ENCODE measurements around the gene CREB1.

Gene CREB1

GRCh38 chr2:207483477-207483876, 46.3 kb upstream of the CREB1 start:
- Mint-ChIP-seq H3K36me3 (ENCODE audit: low read depth) (no peaks in the 10 kb centered on the region), H3K27me3 (ENCODE audit: low read depth) (peaks cover 8% of the 10 kb centered on the region), H3K4me1 (peaks cover 16% of the 10 kb centered on the region), H3K4me3 (no peak overlapping the region), H3K27ac (no peak overlapping the region), H3K9me3 (no peaks in the 10 kb centered on the region)
- no peak for TF ChIP-seq CTCF (IDR thresholded peaks at IDR 0.05; ENCODE audit: unreplicated experiment in 3 of 3)

GRCh38 chr2:207484444-207485391, 45.0 kb upstream of the CREB1 start:
- H3K4me3 Mint-ChIP-seq: no peak overlapping the region
- no peak for TF ChIP-seq CTCF (IDR thresholded peaks at IDR 0.05; ENCODE audit: unreplicated experiment in 3 of 3)
- peaks cover 16% of the 10 kb centered on the region for H3K4me1 Mint-ChIP-seq
- H3K36me3 Mint-ChIP-seq (ENCODE audit: low read depth): no peaks in the 10 kb centered on the region
- peaks cover 8% of the 10 kb centered on the region for H3K27me3 Mint-ChIP-seq (ENCODE audit: low read depth)
- no peaks in the 10 kb centered on the region for H3K9me3 Mint-ChIP-seq
- H3K27ac Mint-ChIP-seq: no peak overlapping the region

- Mint-ChIP-seq H3K4me3 (no peak overlapping the region), H3K36me3 (ENCODE audit: low read depth) (no peaks in the 10 kb centered on the region), H3K4me1 (peaks cover 16% of the 10 kb centered on the region), H3K27me3 (ENCODE audit: low read depth) (peaks cover 8% of the 10 kb centered on the region), H3K9me3 (no peaks in the 10 kb centered on the region), H3K27ac (no peak overlapping the region)
- no peak for TF ChIP-seq CTCF (IDR thresholded peaks at IDR 0.05; ENCODE audit: unreplicated experiment in 3 of 3)
These were observed 42.0 kb upstream of the CREB1 start for GRCh38 chr2:207487650-207488311.

- Mint-ChIP-seq H3K36me3 (ENCODE audit: low read depth) (no peaks in the 10 kb centered on the region), H3K9me3 (no peaks in the 10 kb centered on the region), H3K27me3 (ENCODE audit: low read depth) (peaks cover 4% of the 10 kb centered on the region), H3K27ac (no peak overlapping the region), H3K4me3 (no peak overlapping the region), H3K4me1 (peaks cover 5% of the 10 kb centered on the region)
- TF ChIP-seq CTCF (IDR thresholded peaks at IDR 0.05; ENCODE audit: unreplicated experiment in 3 of 3): no peak
These were observed 40.5 kb upstream of the CREB1 start for GRCh38 chr2:207489251-207489650.

- Mint-ChIP-seq H3K4me3 (no peak overlapping the region), H3K9me3 (no peaks in the 10 kb centered on the region), H3K27me3 (ENCODE audit: low read depth) (no peaks in the 10 kb centered on the region), H3K27ac (no peak overlapping the region), H3K4me1 (no peaks in the 10 kb centered on the region), H3K36me3 (ENCODE audit: low read depth) (no peaks in the 10 kb centered on the region)
- TF ChIP-seq CTCF (IDR thresholded peaks at IDR 0.05; ENCODE audit: unreplicated experiment in 3 of 3): no peak
These were observed 39.3 kb upstream of the CREB1 start for GRCh38 chr2:207490441-207490840.
